H1 (cell line): Measurements from ENCODE around the gene IFNA1. TPM values are rescaled to one million over a fixed set of nuclear protein-coding genes. Genes with fewer than 3 reads are reported as not detected.

Source experiments
- CTCF ChIA-PET: fragments of 300-600 bp; sonication (Branson Sonifier 250); formaldehyde crosslinking; loops from one replicate; lab custom pipeline; 2021; ENCODE audit not compliant: partially characterized antibody; lab: Charles Lee
- POLR2A ChIA-PET: fragments of 300-600 bp; sonication (Branson Sonifier 250); formaldehyde crosslinking; loops from one replicate; lab custom pipeline; 2021; ENCODE audit warnings: inconsistent platforms; ENCODE audit not compliant: partially characterized antibody; lab: Charles Lee
- DNase-seq, 2 experiments: peaks; one replicate each; pipeline versions ENCODE4 v3.0.0 to v3.0.0-alpha.2; 2010 to 2022; ENCODE audit warnings: low spot score in 2 of 2, low read depth in 1 of 2, mixed read lengths in 1 of 2
- FAIRE-seq: peaks from 2 replicates; lab custom pipeline; 2011; peaks lifted over from hg19 to GRCh38; lab: Jason Lieb, UNC
- H2AFZ ChIP-seq: 2 replicates; pipeline ENCODE4 v1.8.1; 2012; ENCODE audit warnings: low read length, inconsistent platforms
- H2AK5ac ChIP-seq: 2 replicates; pipeline ENCODE4 v1.6.1; 2013; ENCODE audit warnings: low read depth, low read length
- H2BK120ac ChIP-seq: replicated peaks from 2 replicates; pipeline ENCODE3; 2013; ENCODE audit warnings: low read depth, low read length, inconsistent platforms
- H2BK12ac ChIP-seq: 2 replicates; pipeline ENCODE4 v1.6.1; 2013; ENCODE audit warnings: low read depth, low read length
- H2BK15ac ChIP-seq: 2 replicates; pipeline ENCODE4 v1.6.1; 2013; ENCODE audit warnings: low read length
- H2BK20ac ChIP-seq: 2 replicates; pipeline ENCODE4 v1.6.1; 2013; ENCODE audit warnings: low read length
- H2BK5ac ChIP-seq: 2 replicates; pipeline ENCODE4 v1.6.1; 2013; ENCODE audit warnings: low read depth, low read length
- H3K14ac ChIP-seq: 2 replicates; pipeline ENCODE4 v1.6.1; 2013; ENCODE audit warnings: inconsistent platforms; ENCODE audit not compliant: insufficient read length
- H3K18ac ChIP-seq: 2 replicates; pipeline ENCODE4 v1.6.1; 2013; ENCODE audit warnings: low read length; ENCODE audit errors: extremely low read depth
- H3K23ac ChIP-seq: 2 replicates; pipeline ENCODE4 v1.6.1; 2013; ENCODE audit warnings: inconsistent platforms; ENCODE audit not compliant: insufficient read length
- H3K23me2 ChIP-seq: 2 replicates; pipeline ENCODE4 v1.6.1; 2013; ENCODE audit warnings: low read depth, low read length
- H3K27ac ChIP-seq: 2 replicates; pipeline ENCODE4 v1.6.1; 2011; ENCODE audit warnings: low read depth, low read length, inconsistent platforms
- H3K27me3 ChIP-seq, 4 experiments: replicated peaks in 1 of 4; 1 replicate in 1 of 4; 2 replicates in 3 of 4; pipeline versions ENCODE4 v1.6.1 to v1.8.1; 2011 to 2013; ENCODE audit warnings: low read length in 3 of 4, mild to moderate bottlenecking in 3 of 4, inconsistent platforms in 2 of 4, mixed read lengths in 2 of 4, moderate library complexity in 1 of 4; ENCODE audit not compliant: control insufficient read depth in 3 of 4, insufficient read depth in 3 of 4; ENCODE audit errors: extremely low read depth in 1 of 4
- H3K36me3 ChIP-seq, 4 experiments: 2 replicates each; pipeline versions ENCODE4 v1.6.1 to v1.8.1; 2011 to 2013; ENCODE audit warnings: mild to moderate bottlenecking in 4 of 4, low read length in 3 of 4, moderate library complexity in 2 of 4, control low read depth in 1 of 4, inconsistent platforms in 1 of 4; ENCODE audit not compliant: insufficient read depth in 4 of 4, control insufficient read depth in 2 of 4
- H3K4ac ChIP-seq: replicated peaks from 2 replicates; pipeline ENCODE3; 2013; ENCODE audit warnings: low read length, low read depth, mixed read lengths, inconsistent platforms; ENCODE audit not compliant: insufficient read length
- H3K4me1 ChIP-seq, 4 experiments: replicated peaks in 1 of 4; 1 replicate in 1 of 4; 2 replicates in 3 of 4; pipeline versions ENCODE4 v1.6.1 to v1.8.1; 2011 to 2013; ENCODE audit warnings: low read length in 3 of 4, inconsistent platforms in 2 of 4, mixed read lengths in 1 of 4; ENCODE audit not compliant: insufficient read depth in 4 of 4, control insufficient read depth in 3 of 4
- H3K4me2 ChIP-seq, 2 experiments: 2 replicates each; pipeline versions ENCODE4 v1.6.1 to v1.8.1; 2011 to 2013; ENCODE audit warnings: low read depth in 2 of 2, low read length in 2 of 2, control low read depth in 1 of 2, inconsistent platforms in 1 of 2, mild to moderate bottlenecking in 1 of 2; ENCODE audit not compliant: insufficient read depth in 1 of 2
- H3K4me3 ChIP-seq, 4 experiments: fragments of 200-600, 300-600 bp in 1 of 4; sonication (generic), shearing (Covaris generic), sonication (Bioruptor Twin) in 1 of 4; 2 replicates each; pipeline versions ENCODE4 v1.5.1 to v1.8.1; 2011 to 2016; ENCODE audit warnings: low read length in 4 of 4, low read depth in 3 of 4, control low read depth in 2 of 4, inconsistent platforms in 2 of 4, mild to moderate bottlenecking in 2 of 4, mixed read lengths in 1 of 4, moderate library complexity in 1 of 4; ENCODE audit not compliant: insufficient read depth in 2 of 4; ENCODE audit errors: extremely low read depth in 1 of 4
- H3K56ac ChIP-seq: replicated peaks from 2 replicates; pipeline ENCODE3; 2013; ENCODE audit warnings: low read depth, mild to moderate bottlenecking, mixed read lengths, low read length, inconsistent platforms; ENCODE audit not compliant: insufficient read length
- H3K79me1 ChIP-seq: 2 replicates; pipeline ENCODE4 v1.6.1; 2013; ENCODE audit warnings: low read depth, low read length, control low read depth
- H3K79me2 ChIP-seq, 2 experiments: 2 replicates each; pipeline versions ENCODE4 v1.6.1 to v1.8.1; 2012 to 2013; ENCODE audit warnings: low read length in 2 of 2, mild to moderate bottlenecking in 2 of 2, inconsistent platforms in 1 of 2; ENCODE audit not compliant: insufficient read depth in 2 of 2, control insufficient read depth in 1 of 2
- H3K9ac ChIP-seq, 4 experiments: replicated peaks in 1 of 4; 1 replicate in 1 of 4; 2 replicates in 3 of 4; pipeline versions ENCODE4 v1.6.1 to v1.8.1; 2011 to 2013; ENCODE audit warnings: low read depth in 3 of 4, low read length in 3 of 4, control low read depth in 2 of 4, mild to moderate bottlenecking in 2 of 4, moderate library complexity in 2 of 4, inconsistent platforms in 1 of 4; ENCODE audit errors: extremely low read depth in 1 of 4
- H3K9me3 ChIP-seq, 2 experiments: 2 replicates each; pipeline versions ENCODE4 v1.6.1 to v1.8.1; 2012 to 2013; ENCODE audit warnings: mild to moderate bottlenecking in 2 of 2, moderate library complexity in 2 of 2, control low read depth in 1 of 2, inconsistent platforms in 1 of 2, low read depth in 1 of 2, low read length in 1 of 2, mixed read lengths in 1 of 2; ENCODE audit not compliant: insufficient read depth in 2 of 2
- H4K20me1 ChIP-seq, 2 experiments: replicated peaks in 1 of 2; 2 replicates each; pipeline versions ENCODE3 to v1.8.1; 2011 to 2013; ENCODE audit warnings: inconsistent platforms in 2 of 2, low read length in 2 of 2, mild to moderate bottlenecking in 1 of 2; ENCODE audit not compliant: insufficient read depth in 2 of 2, control insufficient read depth in 1 of 2
- H4K5ac ChIP-seq: 2 replicates; pipeline ENCODE4 v1.6.1; 2013; ENCODE audit warnings: low read length, low read depth, mixed read lengths, inconsistent platforms; ENCODE audit not compliant: insufficient read length
- H4K8ac ChIP-seq: 2 replicates; pipeline ENCODE4 v1.8.0; 2013; ENCODE audit warnings: mild to moderate bottlenecking, moderate library complexity, low read length, inconsistent platforms; ENCODE audit not compliant: insufficient read depth; ENCODE audit errors: extremely low read depth
- H4K91ac ChIP-seq: replicated peaks from 2 replicates; pipeline ENCODE3; 2013; ENCODE audit warnings: low read length, mixed read lengths, inconsistent platforms; ENCODE audit not compliant: insufficient read length
- ASH2L ChIP-seq: fragments of 200-600, 300-600 bp; sonication (generic); IDR thresholded peaks from one replicate; pipeline ENCODE4 v1.7.1; 2017; ENCODE audit warnings: low read length
- BACH1 ChIP-seq: IDR thresholded peaks from 2 replicates; pipeline ENCODE4 v1.6.1; 2012; ENCODE audit warnings: low read length, improper control_type of control experiment
- CBX8 ChIP-seq: fragments of 300-800, 300-1000 bp; sonication (generic); IDR thresholded peaks from 2 replicates; pipeline ENCODE4 v1.7.1; 2016; ENCODE audit warnings: low read depth, low read length, borderline replicate concordance
- CHD1 ChIP-seq: IDR thresholded peaks from 2 replicates; pipeline ENCODE4 v1.6.1; 2012; ENCODE audit warnings: low read depth, low read length, improper control_type of control experiment
- CTBP2 ChIP-seq: IDR thresholded peaks from 2 replicates; pipeline ENCODE4 v1.7.0; 2011; ENCODE audit warnings: borderline replicate concordance, mild to moderate bottlenecking, moderate library complexity, mixed read lengths, low read length; ENCODE audit not compliant: insufficient read depth, insufficient read length
- GABPA ChIP-seq: IDR thresholded peaks from 2 replicates; pipeline ENCODE4 v1.6.1; 2011; ENCODE audit warnings: mild to moderate bottlenecking, low read length, moderate library complexity, borderline replicate concordance; ENCODE audit not compliant: insufficient read depth
- GTF2F1 ChIP-seq: IDR thresholded peaks from 2 replicates; pipeline ENCODE4 v1.6.1; 2012; ENCODE audit warnings: low read depth, low read length, improper control_type of control experiment, borderline replicate concordance
- HDAC6 ChIP-seq: IDR thresholded peaks from one replicate; pipeline ENCODE4 v1.7.1; 2012; ENCODE audit warnings: low read depth, mild to moderate bottlenecking, inconsistent platforms, low read length, moderate library complexity
- JUN ChIP-seq: IDR thresholded peaks from 2 replicates; pipeline ENCODE4 v1.6.1; 2011; ENCODE audit warnings: low read depth, mild to moderate bottlenecking, improper control_type of control experiment, low read length
- POLR2A ChIP-seq, 2 experiments: IDR thresholded peaks; 1 replicate in 1 of 2; 2 replicates in 1 of 2; pipeline ENCODE4 v1.6.1; 2011; ENCODE audit warnings: low read depth in 2 of 2, low read length in 2 of 2, mild to moderate bottlenecking in 2 of 2; ENCODE audit errors: control extremely low read depth in 1 of 2
- RNF2 ChIP-seq: fragments of 200-900, 300-1000 bp; sonication (generic); IDR thresholded peaks from 2 replicates; pipeline ENCODE4 v1.7.1; 2016; ENCODE audit warnings: borderline replicate concordance, low read depth, mild to moderate bottlenecking, antibody characterized with exemption, low read length; ENCODE audit not compliant: poor library complexity, severe bottlenecking; ENCODE audit errors: missing control alignments
- SIN3A ChIP-seq, 2 experiments: IDR thresholded peaks in 1 of 2; conservative IDR thresholded peaks in 1 of 2; 2 replicates each; pipeline ENCODE4 v1.6.1; 2011 to 2012; ENCODE audit warnings: low read length in 2 of 2, improper control_type of control experiment in 1 of 2, low read depth in 1 of 2, mild to moderate bottlenecking in 1 of 2
- SIRT6 ChIP-seq: IDR thresholded peaks from one replicate; pipeline ENCODE4 v1.7.1; 2012; ENCODE audit warnings: low read length, inconsistent platforms
- WGBS, 2 experiments: shearing (Covaris generic) in 1 of 2; methylation state at CpG; one replicate each; pipeline versions ENCODE4 v1.1.6 to v1.1.7; 2013 to 2015; ENCODE audit warnings: low lambda C conversion rate in 2 of 2, mixed read lengths in 2 of 2, inconsistent platforms in 1 of 2, low coverage in 1 of 2, missing lambda C conversion rate in 1 of 2; ENCODE audit not compliant: insufficient replicate concordance in 2 of 2, insufficient coverage in 1 of 2, insufficient read length in 1 of 2; ENCODE audit errors: extremely low coverage in 1 of 2, missing lambda C conversion rate in 1 of 2; 5-methylcytosine and 5-hydroxymethylcytosine counted together
- polyA plus RNA-seq, 7 experiments: library from polyadenylated mRNA; depleted of rRNA in 3 of 7; stranded (reverse) in 5 of 7; unstranded in 2 of 7; fragments of >200 nt in 5 of 7; fragments of 200-250 nt in 2 of 7; gene quantifications; 1 replicate in 5 of 7; 2 replicates in 1 of 7; 4 replicates in 1 of 7; pipeline versions ENCODE4 v1.2.1 to v1.2.3, GENCODE V29; 2011 to 2013; ENCODE audit warnings: missing spikeins in 2 of 7, mixed read lengths in 2 of 7
- total RNA-seq: library from RNA; stranded (reverse); fragmentation: NEBNext Ultra II Directional; extraction: Animal tissue kit (Norgen Biotek cat#: 25700); gene quantifications from 2 replicates; pipeline ENCODE4 v1.2.1, GENCODE V29; 2021
- TF ChIP-seq, protein P1 (sequence below): IDR thresholded peaks from 2 replicates; pipeline ENCODE4 v1.6.1; 2011; ENCODE audit warnings: low read length, improper control_type of control experiment

Gene IFNA1
- total and polyA plus RNA-seq, 2 of the 8 experiments (the other 6 are each of a cell fraction or from before 2014, with no cell fraction given), result not detected

DNA sequence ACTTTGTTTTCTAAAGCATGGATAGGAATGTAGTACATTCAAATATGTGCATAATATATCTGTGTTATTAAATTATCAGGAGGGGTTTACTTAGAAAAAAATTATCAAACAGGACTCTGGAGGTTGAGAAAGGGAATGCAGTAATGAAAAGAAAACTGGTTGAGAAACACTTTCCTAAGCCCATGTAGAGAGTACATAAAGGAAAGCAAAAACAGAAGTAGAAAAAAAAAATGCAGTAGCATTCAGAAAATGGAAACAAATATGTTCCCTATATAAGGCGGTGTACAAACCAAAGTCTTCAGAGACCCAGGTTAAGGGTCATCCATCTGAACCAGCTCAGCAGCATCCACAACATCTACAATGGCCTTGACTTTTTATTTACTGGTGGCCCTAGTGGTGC, 31.4 kb upstream of the IFNA1 start, which contains the start of gene IFNA8:
Gene IFNA8, plus strand, starts transcription at position 301 of the 400 bp plus-strand sequence. Its CDS starts 60 bp downstream, at position 361.
- no peak within 1 kb of the TSS for H2BK20ac ChIP-seq
- no peak within 1 kb of the TSS for H4K8ac ChIP-seq
- no peaks in the 10 kb centered on the region for H3K23me2 ChIP-seq
- no peaks in the 10 kb centered on the region for H3K36me3 ChIP-seq
- no peak within 1 kb of the TSS for H3K4me3 ChIP-seq
- no peak within 1 kb of the TSS for H2AK5ac ChIP-seq
- no peak within 1 kb of the TSS for H4K91ac ChIP-seq
- ChIA-PET POLR2A (no interaction called here), CTCF (interaction anchor here (0.8 to 2.4 kb wide), 7 partner anchors 13 to 226 kb away, joined by 3 to 8 read pairs (median 5); no protein-coding TSS in a partner anchor)
- no peaks in the 10 kb centered on the region for H3K9me3 ChIP-seq
- no peak within 1 kb of the TSS for H3K14ac ChIP-seq
- H3K9ac ChIP-seq, result no peak within 1 kb of the TSS
- H2BK12ac ChIP-seq, result no peak within 1 kb of the TSS
- no peaks in the 10 kb centered on the region for H3K79me2 ChIP-seq
- WGBS, 2 experiments, result 100% methylated on average over 1 of the region's 1 CpG; no CpG with 5 or more reads in 1 of the 2 experiments
- no peaks in the 10 kb centered on the region for H3K4me1 ChIP-seq
- no peak within 1 kb of the TSS for H2BK15ac ChIP-seq
- no peak within 1 kb of the TSS for H2AFZ ChIP-seq
- H3K4ac ChIP-seq, result no peak within 1 kb of the TSS
- DNase-seq (no peak), FAIRE-seq (no peak)
- H3K27ac ChIP-seq, result no peak within 1 kb of the TSS
- no peaks in the 10 kb centered on the region for H4K20me1 ChIP-seq
- H3K56ac ChIP-seq, result no peak within 1 kb of the TSS
- H4K5ac ChIP-seq, result no peak within 1 kb of the TSS
- H3K18ac ChIP-seq, result no peak within 1 kb of the TSS
- no peaks in the 10 kb centered on the region for H3K79me1 ChIP-seq
- H3K4me2 ChIP-seq, result no peak within 1 kb of the TSS
- no peak within 1 kb of the TSS for H2BK120ac ChIP-seq
- H2BK5ac ChIP-seq, result no peak within 1 kb of the TSS
- H3K23ac ChIP-seq, result no peak within 1 kb of the TSS
- no peaks in the 10 kb centered on the region for H3K27me3 ChIP-seq
- TF ChIP-seq POLR2A (IDR thresholded peaks at IDR 0.05; ENCODE audit: control extremely low read depth in 1 of 2, low read depth in 2 of 2, low read length in 2 of 2) (no peak), HDAC6 (no peak), ASH2L (no peak), CTBP2 (no peak), JUN (no peak), CHD1 (no peak), GABPA (no peak), GTF2F1 (no peak), SIN3A (conservative IDR thresholded peaks at IDR 0.05 in 1 of 2, IDR thresholded peaks at IDR 0.05 in 1 of 2; ENCODE audit: low read depth in 1 of 2, low read length in 2 of 2) (no peak), CBX8 (no peak), BACH1 (no peak), SIRT6 (no peak), RNF2 (no peak)
- TF ChIP-seq, protein P1, sequence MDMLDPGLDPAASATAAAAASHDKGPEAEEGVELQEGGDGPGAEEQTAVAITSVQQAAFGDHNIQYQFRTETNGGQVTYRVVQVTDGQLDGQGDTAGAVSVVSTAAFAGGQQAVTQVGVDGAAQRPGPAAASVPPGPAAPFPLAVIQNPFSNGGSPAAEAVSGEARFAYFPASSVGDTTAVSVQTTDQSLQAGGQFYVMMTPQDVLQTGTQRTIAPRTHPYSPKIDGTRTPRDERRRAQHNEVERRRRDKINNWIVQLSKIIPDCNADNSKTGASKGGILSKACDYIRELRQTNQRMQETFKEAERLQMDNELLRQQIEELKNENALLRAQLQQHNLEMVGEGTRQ, result no peak
